Stimulated activated CD8-positive, alpha-beta memory T cell treated with anti-CD3 and anti-CD28 coated beads, Interleukin-15, amount 100 ng/mL, for 1 hour (primary cell): ENCODE data around the gene LRRC74B.

Experiments used
- DNase-seq: peaks from one replicate; pipeline ENCODE4 v3.0.0-alpha.2; 2020; ENCODE audit warnings: low read depth

The LRRC74B gene

DNA sequence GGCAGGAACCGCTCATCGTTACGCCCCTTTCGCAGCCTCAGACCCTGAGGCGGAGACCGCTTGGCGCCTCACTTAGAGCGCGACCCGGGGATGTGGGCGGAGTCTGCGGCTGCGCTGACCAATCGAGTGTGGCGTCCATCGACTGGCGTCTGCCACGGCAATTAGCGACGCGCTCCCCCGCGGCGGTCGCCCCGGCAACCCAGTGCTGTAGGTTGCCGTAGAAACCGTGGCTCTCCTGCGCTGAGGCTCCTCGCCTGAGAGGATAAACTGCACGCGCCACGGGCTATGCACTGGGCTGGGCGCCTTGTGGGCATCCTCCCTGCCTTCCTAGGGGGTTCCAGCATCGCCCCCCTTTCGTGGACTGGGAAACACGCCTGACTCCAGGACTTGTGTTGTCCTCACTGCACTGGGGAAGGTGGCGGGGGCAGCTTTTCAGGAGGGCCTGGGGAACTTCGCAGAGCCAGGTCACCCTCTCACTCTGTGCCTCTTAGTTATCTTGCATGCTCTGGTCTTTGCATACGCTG is 31.5 kb upstream of the LRRC74B start:
- DNase-seq = peak; percentile 53

DNA sequence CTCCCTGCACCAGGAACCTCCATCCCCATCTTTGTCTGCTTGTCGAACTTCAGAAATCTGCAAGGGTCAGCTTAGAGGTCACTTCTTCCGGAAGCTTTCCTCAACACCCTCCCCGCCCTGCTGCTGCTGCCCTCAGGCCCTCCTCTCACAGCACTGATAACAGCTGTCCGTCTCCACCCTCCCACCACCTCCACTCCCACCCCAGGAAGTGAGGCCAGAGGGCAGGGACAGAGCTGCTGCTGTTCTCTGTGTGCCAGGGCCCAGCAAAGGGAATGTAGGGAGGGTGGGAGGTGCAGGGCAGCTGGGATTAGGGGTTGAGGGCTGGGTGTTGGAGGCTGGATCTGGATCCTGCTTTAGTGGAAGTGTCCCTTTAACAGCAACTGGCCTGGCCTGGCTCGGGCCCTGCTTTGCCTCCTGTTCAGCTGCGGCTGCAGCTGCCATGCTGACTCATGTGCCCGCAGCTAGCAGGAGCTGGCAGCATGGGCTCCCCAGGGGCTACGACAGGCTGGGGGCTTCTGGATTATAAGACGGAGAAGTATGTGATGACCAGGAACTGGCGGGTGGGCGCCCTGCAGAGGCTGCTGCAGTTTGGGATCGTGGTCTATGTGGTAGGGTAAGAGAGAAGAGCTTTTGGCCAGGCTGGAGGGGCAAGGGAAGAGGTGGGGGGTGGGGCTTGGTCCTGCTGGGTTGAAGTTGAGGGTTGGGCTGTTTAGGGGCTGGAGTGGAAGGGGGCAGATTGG is 30.9 kb upstream of the LRRC74B start, which contains the start of gene P2RX6:
P2RX6 (plus strand) TSS at position 440 of the 740 bp plus-strand sequence; CDS start at position 450, 10 bp downstream.
- DNase-seq = no peak

DNA sequence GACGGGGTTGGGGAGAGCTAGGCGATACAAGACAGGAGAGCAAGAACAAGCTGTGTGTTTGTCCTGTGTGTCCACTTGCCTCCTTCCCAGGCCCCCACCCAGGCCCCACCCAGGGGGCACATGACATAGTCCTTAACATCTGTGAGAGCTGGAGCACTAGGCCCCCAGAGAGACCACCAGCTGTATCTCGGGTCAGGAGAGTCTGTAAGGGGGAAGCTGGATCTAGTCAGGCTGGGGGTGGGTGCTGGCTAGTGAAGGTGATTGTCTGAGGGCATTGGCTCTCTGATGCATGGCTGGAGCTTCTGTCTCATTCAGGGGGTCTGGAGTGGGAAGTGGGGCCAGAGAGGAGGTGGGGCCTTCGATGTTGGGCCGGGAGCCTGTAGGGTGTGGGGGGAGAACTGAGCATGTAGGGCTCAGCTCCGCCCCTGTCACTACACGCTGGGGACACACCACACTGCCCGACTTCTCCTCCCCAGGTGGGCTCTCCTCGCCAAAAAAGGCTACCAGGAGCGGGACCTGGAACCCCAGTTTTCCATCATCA is 30.2 kb upstream of the LRRC74B start:
- no peak for DNase-seq

DNA sequence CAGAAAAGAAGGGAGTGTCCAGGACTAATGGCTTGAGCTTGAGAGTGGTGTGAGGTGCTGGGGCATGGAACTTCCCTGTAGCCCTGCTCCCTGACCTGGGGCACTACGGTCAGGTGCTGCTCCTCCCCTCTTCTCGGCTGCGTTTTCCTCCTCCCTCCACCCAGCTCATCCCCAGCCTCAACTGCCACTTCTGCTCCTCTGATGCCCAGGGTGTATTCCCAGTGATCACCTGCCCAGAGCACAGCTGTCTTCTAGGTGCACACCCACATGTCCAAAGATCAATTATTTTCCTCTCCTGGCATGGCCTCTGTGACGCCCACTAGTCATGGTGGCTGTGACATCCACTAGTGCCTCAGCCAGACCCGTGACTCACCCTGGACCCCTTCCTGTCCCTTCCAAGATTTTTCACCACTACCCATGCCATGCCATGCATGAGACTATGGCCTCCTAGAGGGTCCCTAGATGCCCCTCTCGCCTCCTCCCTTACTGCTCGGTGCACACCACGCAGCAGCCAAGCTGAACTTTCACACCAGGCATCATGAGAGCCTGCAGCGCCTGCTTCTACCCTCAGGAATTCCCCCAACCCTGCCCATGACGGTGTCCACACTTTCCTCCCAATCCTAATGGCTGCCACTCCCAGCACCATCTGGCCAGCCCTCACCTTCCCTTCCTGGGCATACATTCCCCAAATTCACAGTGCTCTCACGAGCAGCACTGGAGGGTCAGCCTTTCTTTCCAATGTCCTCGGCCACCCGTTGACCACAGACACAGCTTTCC is 28.9 kb upstream of the LRRC74B start:
- no peak for DNase-seq

DNA sequence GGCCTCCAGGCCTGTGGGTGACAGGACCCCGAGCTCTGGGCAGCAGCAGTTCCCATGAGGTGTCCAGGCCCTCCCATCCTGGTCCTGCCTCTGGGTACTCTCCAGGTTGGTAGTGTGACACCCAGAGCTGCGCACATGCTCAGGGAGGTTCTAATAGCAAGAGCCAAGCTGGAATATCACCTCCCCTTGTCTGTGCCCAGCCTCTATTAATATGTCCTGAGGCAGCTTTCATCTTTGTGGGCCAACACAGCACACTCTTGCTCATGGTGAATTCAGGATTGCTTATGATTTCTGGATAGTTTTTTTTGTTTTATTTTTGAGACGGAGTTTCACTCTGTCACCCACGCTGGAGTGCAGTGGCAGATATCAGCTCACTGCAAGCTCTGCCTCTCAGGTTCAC is 27.4 kb upstream of the LRRC74B start:
- no peak for DNase-seq

DNA sequence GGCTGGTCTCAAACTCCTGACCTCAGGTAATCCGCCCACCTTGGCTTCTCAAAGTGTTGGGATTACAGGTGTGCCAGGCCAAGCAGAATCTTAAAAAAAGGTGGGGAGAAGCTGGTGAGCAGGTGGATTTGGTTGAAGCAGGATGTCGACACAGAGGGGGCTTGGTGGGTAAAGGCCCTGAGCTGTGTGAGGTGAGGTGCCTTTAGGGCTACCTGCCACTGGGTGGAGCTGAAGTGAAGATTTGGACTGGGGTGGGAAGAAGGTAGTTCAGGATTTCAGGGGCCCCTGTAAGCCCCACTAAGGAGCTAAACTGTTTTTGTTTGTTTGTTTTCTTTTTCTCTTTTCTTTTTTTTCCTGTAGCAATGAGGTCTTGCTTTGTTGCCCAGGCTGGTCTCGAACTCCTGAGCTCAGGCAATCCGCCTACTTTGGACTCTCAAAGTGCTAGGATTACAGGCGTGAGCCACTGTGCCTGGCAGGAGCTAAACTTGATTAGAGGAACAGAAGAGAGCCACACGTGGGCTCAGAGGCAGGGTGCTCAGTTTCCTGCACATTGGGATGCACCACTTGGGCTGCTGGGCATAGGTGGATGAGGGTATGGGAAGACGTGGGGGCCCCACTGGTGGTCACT is 24.8 kb upstream of the LRRC74B start:
- DNase-seq = no peak

DNA sequence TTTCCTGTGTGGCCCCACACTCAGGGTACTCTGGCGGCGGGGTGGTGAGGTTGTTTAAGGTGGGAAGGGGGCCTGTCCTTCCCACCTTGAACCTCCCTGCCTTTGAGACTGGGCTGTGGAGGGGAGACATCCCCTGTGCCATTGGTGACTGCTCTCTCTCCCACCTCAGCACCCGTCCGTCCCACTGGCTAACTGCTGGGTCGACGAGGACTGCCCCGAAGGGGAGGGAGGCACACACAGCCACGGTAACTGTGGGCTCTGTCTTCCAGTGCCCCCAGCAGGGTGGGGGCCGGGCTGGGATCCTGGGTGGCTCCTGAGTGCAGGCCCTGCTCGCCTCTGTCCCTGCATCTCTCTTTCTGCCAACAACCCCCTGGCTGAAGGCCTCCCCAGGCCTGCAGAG is 23.2 kb upstream of the LRRC74B start:
- no peak for DNase-seq

DNA sequence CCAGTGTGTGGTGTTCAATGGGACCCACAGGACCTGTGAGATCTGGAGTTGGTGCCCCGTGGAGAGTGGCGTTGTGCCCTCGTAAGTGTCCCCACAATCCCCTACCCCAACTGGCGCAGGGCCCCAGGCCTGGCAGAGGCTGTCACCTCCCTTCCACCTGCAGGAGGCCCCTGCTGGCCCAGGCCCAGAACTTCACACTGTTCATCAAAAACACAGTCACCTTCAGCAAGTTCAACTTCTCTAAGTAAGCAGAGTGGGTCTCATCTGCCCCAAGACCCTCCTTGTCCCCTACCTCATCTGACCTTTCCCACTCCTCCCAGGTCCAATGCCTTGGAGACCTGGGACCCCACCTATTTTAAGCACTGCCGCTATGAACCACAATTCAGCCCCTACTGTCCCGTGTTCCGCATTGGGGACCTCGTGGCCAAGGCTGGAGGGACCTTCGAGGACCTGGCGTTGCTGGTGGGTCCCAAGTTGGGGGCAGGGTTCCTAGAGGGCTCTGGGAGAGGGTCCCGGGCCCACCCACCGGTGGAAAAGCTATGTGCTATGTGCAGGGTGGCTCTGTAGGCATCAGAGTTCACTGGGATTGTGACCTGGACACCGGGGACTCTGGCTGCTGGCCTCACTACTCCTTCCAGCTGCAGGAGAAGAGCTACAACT is 22.7 kb upstream of the LRRC74B start:
- DNase-seq = no peak

DNA sequence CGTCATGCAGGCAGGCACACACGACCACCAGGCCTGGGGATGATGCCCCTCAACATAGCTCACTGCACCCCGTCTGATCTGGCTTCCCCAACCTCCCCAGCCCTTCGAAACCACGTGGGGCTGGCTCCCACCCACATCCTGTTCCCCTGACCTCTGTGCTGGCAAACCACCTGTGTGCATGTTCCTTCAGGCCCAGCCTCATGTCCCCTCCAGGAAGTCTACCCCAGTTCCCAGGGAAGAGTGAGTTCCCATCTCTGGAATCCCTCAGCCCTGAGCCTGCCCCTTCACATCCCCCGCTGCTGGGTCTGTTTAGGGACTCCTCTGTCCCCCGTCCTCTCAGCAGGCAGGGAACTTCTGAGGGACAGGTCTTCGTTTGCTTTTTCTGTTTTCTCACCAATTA is 20.5 kb upstream of the LRRC74B start:
- no peak for DNase-seq

DNA sequence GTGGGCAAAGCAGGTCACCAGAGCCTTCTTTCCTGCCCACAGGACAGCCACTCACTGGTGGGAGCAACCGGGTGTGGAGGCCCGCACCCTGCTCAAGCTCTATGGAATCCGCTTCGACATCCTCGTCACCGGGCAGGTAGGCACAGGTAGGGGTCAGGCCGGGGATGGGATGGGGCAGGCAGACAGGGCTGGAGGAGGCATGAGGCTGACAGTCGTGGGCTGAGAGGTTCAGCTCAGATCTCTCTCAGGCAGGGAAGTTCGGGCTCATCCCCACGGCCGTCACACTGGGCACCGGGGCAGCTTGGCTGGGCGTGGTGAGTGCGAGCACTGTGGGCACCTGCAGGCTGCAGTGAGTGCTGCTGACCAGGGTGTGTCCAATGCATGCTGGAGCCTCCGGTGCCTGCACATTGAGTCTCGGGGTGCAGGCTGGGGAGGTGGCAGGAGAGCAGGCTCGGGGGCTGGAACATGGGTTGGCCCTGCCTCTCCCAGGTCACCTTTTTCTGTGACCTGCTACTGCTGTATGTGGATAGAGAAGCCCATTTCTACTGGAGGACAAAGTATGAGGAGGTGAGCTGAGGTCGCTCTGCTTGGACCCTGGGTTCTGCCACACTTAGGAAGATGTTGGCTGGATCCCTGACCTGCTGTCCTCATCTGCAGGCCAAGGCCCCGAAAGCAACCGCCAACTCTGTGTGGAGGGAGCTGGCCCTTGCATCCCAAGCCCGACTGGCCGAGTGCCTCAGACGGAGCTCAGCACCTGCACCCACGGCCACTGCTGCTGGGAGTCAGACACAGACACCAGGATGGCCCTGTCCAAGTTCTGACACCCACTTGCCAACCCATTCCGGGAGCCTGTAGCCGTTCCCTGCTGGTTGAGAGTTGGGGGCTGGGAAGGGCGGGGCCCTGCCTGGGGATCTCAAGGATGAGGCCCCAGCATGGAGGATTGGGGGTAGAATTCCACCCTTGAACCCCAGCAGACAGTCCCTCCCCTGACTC is 19.7 kb upstream of the LRRC74B start:
- DNase-seq = no peak

DNA sequence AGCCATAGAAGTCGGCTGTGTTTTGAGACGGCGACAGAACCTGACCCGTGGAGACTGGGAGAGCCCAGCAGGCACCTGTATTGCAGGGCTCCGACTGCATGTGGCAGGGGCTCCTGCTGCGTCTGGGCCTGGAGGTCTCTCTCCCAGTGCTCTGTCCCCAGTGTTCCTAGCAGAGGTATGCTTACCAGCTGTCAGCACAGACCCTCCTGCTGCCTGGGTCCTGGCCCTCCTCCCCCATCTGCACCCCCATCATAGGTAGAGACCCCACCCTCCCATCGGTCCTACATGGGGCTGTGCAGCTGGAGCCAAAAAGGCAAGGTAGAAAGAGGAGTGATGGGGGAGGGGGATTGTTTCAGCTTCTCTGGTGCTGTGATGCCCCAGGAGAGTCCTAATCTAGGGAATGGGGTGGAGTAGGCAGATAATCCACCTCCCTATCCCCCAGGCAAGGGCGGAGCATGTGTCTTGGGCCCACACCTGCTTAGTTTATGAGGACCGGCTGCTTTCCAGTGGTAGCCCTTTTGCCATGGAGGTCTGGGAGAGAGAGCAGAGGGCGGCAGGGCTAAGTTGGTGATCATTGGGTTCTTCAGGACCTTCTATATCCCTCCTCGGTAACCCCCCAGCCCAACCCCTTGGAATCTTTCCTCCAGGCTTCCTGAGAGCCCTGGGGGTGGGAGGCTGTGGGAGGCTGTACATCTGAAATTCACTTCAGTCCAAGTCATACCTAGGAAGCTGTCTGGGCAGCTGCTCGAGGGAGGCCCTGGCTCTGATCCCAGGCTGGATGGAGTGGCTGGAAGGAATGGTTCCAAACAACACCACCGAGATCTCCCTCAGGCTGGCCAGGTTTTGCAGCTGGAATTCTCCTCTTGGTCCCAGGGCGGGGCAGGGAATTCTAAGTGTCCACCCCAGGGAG is 18.7 kb upstream of the LRRC74B start:
- no peak for DNase-seq

DNA sequence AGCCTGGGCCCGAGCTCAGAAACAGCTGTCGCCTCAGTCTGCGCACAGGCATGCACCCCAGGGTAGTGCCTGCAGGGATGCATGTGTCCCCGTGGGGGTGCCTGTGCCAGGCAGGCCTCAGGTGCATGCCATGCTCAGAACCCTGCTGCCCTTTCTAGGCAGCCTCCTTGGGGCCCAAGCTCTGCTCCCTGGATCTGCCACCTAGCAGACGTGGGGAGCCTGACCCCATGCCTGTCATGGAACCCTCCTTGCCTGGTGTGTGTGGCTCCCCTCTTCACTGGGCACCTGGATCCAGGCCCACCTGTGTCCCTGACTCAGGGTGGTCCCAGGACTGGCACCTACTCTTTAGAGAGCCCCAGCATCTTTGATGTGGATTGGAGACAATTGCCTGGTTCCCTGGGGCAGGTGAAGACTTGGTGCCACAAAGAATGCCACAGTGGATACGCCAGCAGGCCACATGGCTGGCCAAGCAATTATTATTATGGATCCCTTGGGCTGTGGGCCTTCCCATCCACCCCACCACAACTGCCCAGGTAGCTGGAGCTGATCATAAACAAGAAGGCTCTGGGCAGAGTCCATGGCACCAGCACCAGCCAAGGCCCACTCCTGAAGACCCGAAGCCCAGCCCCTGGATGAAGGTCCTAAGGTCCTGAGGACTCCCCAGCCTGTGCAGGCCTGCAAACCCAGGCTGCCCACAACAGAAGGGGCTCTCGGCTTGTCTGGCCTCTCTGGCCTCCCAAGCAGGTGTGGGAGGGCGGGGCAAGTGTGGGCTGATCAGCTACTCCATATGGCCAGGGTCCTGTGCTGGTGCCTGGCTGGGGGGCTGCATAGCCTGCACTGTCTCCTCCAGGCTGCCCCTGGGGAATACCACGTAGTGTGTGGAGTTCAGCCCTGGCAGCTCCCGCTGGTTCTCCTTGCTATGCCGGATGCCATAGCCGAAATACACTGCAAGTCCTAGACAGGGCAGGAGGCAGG is 17.2 kb upstream of the LRRC74B start:
- no peak for DNase-seq

DNA sequence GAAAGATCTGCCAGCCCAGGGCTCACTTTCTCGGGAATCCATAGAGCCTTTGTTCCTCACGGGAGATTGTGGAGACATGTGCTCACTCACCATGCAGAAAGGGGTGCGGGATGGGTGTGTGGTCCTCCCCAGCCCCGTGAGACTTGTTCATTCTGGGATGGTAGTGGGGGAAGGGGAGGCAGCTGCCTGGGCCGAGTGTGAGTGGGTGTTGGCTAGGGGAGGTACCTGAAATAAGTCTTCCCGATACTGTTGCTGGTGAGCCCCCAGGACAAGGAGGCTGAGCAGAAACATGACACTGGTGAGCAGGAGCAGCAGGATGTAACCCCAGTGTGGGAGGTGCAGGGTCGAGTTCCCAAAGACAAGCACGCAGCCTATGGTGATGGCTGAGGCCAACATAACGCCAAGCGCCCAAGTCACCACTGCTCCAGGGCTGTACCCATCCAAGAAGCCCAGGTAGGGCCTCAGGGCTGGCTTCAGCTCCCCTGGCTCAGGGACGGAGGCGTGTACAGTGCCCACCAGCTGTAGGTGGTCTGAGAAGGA is 16.2 kb upstream of the LRRC74B start:
- no peak for DNase-seq

DNA sequence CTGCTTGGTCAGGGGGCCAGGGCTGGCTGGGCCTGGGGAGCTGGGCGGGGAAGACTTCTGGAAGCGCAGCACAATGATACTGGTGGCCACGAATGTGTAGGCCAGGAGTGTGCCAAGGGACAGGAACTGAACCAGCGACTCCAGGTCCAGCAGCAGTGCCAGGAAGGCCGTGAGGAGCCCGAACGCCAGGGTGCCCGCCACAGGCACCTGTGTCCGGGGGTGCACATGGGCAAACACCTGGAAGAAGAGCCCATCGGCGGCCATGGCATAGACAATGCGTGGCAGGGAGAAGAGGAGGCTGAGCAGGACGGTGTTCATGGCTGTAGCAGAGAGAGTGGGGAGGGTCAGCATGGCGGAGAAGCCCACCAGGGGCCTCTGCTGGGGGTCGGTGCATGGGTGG is 15.7 kb upstream of the LRRC74B start:
- DNase-seq = no peak

DNA sequence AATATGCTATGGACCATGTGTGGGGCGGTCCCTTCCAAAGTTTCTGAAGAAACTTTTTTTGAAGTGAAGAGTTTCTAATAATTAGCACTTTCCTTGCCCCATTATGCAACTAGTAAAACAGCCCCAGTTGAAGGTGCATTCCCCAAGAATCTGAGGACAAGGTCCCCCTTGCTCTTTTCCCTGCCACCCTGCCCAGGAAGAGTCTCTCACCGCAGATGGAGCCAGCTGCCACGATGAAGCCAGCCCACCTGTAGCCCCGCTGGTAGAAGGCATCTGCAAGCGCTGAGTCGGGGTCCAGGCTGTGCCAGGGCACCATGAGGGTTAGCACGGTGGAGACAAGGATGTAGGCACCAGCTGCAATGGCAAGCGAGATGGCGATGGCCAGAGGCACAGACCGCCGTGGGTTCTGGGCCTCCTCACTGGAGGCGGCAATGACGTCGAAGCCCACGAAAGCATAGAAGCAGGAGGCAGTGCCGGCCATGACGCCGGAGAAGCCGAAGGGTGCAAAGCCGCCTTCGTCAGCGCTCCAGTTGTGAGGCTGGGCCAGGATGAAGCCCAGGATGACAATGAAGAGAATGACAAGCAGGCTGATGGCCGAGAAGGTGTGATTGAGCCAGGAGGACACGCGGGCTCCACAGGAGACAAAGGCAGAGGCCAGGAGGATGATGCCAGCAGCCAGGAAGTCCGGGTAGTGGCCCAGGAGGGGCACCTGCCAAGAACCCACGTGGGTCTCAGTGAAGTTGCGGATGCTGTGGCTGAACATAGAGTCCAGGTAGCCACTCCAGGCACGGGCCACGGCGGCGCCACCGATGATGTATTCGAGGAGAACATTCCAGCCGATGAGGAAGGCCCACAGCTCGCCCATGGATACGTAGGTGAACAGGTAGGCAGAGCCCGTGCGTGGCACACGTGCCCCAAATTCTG is 14.9 kb upstream of the LRRC74B start:
- DNase-seq = no peak

DNA sequence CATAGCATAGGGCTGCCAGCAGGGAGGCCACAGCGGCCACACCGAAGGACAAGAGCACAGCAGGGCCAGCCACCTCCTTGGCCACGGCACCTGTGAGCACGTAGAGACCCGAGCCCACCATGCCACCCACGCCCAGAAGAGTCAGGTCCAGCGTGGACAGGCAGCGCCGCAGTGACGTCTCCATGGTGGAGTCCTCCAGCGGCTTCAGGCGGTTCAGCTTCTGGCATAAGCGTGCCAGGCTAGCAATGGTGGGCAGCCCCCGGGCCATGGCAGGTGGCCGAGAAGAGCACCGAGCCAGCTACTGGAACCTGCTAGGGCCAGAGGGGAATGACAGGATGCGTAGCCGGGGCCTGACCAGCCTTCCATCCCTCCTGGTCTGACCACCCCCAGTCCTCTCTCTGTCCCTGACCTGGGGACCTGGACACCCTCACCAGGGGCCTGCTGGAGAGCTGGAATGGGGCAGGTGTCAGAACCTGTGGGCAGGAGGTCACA is 14.2 kb upstream of the LRRC74B start:
- no peak for DNase-seq
